Stomach (tissue), 4 donors: ENCODE measurements around the gene ZNF396.

Experiments
- CTCF ChIP-seq, 7 experiments: fragments of 450-650 bp in 4 of 7; fragments of 200-600 bp in 3 of 7; sonication (generic) in 3 of 7; IDR thresholded peaks; one replicate each; pipeline ENCODE4 v1.5.1; 2016 to 2019; ENCODE audit warnings: antibody characterized with exemption in 7 of 7, control low read depth in 2 of 7, mild to moderate bottlenecking in 1 of 7
- POLR2A ChIP-seq, 4 donors: fragments of 450-650 bp; IDR thresholded peaks; one replicate each; pipeline ENCODE4 v1.6.1; 2016; ENCODE audit warnings: antibody characterized with exemption in 4 of 4, control low read depth in 2 of 4, mild to moderate bottlenecking in 1 of 4, moderate library complexity in 1 of 4

- TF ChIP-seq CTCF (IDR thresholded peaks at IDR 0.05) (no peak), POLR2A (IDR thresholded peaks at IDR 0.05) (no peak)
Measured at GRCh38 chr18:35387152-35387571, 10.0 kb upstream of the ZNF396 start.
